WERI-Rb-1 (cell line): ENCODE measurements around the gene SIRT3.

ENCODE experiments used
- DNase-seq: peaks from one replicate; pipeline ENCODE4 v3.0.0-alpha.2; 2020
- H3K27ac ChIP-seq: fragments of 250-450 bp; sonication (Bioruptor Pico); 2 replicates; pipeline ENCODE4 v1.5.1; 2020; ENCODE audit warnings: mild to moderate bottlenecking, moderate library complexity
- H3K27me3 ChIP-seq: fragments of 250-450 bp; sonication (Bioruptor Pico); 2 replicates; pipeline ENCODE4 v1.5.1; 2021; ENCODE audit warnings: mild to moderate bottlenecking, low read depth, moderate library complexity; ENCODE audit not compliant: insufficient read depth, severe bottlenecking
- H3K36me3 ChIP-seq: fragments of 250-450 bp; sonication (Bioruptor Pico); 2 replicates; pipeline ENCODE4 v1.5.1; 2020; ENCODE audit warnings: mild to moderate bottlenecking, moderate library complexity
- H3K4me3 ChIP-seq: 2 replicates; pipeline ENCODE4 v1.5.1; 2011; ENCODE audit warnings: low read depth, mild to moderate bottlenecking, control low read depth, low read length
- H3K9me3 ChIP-seq: fragments of 250-450 bp; sonication (Bioruptor Pico); 2 replicates; pipeline ENCODE4 v1.5.1; 2021; ENCODE audit warnings: mild to moderate bottlenecking, moderate library complexity; ENCODE audit not compliant: severe bottlenecking
- TF ChIP-seq, protein P1 (sequence below): IDR thresholded peaks from 2 replicates; pipeline ENCODE4 v1.5.1; 2011; ENCODE audit warnings: low read depth, mild to moderate bottlenecking, control low read depth, inconsistent platforms, low read length

SIRT3 gene

DNA sequence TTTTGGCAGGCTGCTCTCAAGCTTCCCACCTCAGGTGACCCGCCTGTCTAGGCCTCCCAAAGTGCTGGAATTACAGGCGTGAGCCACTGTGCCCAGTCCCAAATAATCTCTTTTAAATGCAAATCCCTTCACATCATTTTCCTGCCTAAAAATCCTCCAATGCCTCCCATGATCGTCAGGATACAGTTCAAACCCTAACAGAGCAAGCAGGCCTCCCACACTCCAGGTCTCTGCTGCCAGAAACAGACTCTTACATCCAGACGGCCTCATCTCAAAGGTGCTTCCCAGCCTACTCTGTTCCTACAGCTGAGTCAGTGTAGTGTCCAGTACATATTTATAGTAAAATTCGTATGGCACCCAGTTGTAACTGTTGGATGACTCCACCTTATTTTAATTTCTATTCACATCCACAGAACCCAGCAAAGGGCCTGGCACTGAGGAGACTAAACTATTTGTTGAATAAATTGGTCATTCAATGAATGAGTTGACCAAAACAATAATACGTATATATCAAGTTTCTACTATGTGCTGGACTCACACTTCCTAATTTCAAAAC lies 8.2 kb downstream of the SIRT3 start:
- no peak for DNase-seq
- H3K4me3 ChIP-seq = no peak overlapping the region
- no peaks in the 10 kb centered on the region for H3K27me3 ChIP-seq
- H3K27ac ChIP-seq = no peak overlapping the region
- H3K9me3 ChIP-seq = no peaks in the 10 kb centered on the region
- TF ChIP-seq, protein P1, sequence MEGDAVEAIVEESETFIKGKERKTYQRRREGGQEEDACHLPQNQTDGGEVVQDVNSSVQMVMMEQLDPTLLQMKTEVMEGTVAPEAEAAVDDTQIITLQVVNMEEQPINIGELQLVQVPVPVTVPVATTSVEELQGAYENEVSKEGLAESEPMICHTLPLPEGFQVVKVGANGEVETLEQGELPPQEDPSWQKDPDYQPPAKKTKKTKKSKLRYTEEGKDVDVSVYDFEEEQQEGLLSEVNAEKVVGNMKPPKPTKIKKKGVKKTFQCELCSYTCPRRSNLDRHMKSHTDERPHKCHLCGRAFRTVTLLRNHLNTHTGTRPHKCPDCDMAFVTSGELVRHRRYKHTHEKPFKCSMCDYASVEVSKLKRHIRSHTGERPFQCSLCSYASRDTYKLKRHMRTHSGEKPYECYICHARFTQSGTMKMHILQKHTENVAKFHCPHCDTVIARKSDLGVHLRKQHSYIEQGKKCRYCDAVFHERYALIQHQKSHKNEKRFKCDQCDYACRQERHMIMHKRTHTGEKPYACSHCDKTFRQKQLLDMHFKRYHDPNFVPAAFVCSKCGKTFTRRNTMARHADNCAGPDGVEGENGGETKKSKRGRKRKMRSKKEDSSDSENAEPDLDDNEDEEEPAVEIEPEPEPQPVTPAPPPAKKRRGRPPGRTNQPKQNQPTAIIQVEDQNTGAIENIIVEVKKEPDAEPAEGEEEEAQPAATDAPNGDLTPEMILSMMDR = no peak
- peaks cover 3% of the 10 kb centered on the region; the same call in 1 of the 2 replicates for H3K36me3 ChIP-seq

DNA sequence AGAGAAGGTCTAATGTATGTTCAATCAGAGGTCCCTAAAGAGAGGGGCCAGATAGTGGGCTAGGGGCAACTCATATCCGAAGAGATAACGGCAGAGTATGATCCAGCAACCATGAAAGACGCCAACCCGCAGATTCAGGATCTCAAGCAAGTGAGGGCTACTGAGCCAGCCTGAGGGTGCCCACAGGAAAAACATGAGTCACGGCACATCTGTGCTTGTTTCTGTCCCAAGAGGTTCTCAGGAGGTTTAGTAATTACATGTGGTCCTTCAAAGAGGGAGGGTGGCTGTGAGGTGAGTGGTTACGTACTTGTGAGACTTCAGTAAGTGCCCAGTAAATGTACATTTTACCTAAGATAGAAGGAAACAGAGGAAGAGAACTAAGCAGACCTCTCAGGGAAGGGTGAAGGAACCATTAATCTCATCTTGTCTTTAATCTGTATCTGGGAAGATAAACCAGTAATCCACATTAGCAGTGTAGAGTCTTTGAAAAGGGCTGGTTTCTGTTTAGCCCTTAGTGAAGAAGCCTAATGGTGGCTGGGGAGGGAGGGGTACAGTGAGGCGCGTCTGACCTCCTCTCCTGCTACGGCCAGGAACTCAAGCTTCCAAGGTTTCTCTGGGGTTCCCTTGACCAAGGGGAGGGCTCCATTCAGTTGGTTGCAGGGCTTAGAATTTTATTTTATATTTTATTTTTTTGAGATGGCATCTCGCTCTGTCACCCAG lies 10.2 kb downstream of the SIRT3 start:
- H3K36me3 ChIP-seq = peaks cover 6% of the 10 kb centered on the region; the same call in 1 of the 2 replicates
- no peaks in the 10 kb centered on the region for H3K27me3 ChIP-seq
- no peaks in the 10 kb centered on the region for H3K9me3 ChIP-seq
- peak; percentile 41 for DNase-seq
- H3K27ac ChIP-seq = peak overlapping the region; percentile 83
- no peak overlapping the region for H3K4me3 ChIP-seq
- TF ChIP-seq, protein P1 = no peak

DNA sequence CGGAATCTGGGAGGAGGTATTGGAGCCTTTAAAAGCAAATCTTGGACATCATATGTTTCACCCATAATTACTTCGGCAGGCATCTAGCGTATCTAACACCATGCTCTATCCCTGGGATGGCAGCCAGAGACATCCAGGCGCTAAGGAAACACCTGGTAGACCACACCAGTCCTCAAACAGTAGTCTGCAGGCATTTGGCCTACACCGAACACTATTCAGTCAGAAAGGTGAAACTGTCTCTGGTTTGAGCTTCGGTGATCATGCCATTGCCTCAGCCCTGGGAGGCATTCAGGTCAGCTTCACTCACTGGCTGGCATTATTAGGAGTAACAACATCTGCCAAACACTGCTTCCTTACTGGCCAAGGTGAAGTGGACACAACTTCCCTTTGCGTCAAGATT lies 11.7 kb downstream of the SIRT3 start:
- H3K27me3 ChIP-seq = no peaks in the 10 kb centered on the region
- TF ChIP-seq, protein P1 = no peak
- no peak for DNase-seq
- no peak overlapping the region for H3K4me3 ChIP-seq
- peaks cover 6% of the 10 kb centered on the region for H3K36me3 ChIP-seq
- no peaks in the 10 kb centered on the region for H3K9me3 ChIP-seq
- no peak overlapping the region for H3K27ac ChIP-seq

DNA sequence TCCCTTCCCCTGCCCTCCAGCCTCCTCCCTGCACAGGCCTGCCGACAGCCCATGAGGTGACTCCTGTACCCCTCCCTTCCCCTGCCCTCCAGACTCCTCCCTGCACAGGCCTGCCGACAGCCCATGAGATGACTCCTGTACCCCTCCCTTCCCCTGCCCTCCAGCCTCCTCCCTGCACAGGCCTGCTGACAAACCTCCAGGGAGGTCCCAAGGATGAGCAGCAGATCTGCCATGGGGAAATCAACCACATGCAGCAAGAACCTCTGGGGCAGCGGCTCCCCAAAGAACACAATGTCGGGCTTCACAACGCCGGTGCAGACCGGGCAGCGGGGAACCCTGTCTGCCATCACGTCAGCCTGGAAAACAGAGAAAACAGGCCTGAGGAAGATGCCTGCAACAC lies 12.3 kb downstream of the SIRT3 start:
- DNase-seq = no peak
- Histone ChIP-seq H3K27me3 (no peaks in the 10 kb centered on the region), H3K36me3 (peaks cover 6% of the 10 kb centered on the region), H3K9me3 (no peaks in the 10 kb centered on the region), H3K27ac (no peak overlapping the region), H3K4me3 (no peak overlapping the region)
- TF ChIP-seq, protein P1 = no peak

DNA sequence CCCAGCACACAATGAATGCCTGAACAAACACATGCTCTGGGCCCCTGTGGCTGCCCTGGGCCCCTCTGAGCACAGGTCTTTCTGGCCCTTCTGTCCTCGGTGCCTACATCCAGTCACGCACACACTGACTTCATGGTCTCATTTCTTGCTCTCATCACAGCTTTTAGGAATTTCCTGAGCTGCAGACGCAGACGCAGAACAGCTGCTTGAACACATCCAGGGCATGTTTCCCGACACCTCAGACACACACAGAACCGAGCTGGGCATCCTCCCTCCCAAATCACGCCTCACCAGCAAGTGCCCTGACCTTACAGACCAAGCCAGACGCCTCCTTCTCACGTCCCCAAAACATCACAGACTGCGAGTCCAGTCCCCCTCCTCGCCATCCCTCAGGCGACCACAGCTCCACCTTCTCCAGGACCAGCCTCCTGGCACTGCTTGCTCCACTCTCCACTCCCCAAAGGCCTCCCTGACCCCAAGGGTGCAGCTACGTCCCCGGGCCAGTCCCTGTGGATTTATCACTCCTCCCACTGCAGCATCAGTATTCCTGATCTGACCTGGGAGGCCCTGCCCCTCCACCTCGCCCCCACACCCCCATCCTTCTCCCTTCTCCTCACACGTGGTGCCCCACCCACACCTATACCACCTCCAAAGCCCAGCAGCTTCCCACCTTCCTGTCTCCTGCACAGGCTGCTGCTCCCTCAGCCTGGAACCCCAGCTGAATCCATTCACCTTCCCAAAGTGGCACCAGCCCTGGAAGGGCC lies 12.9 kb downstream of the SIRT3 start:
- Histone ChIP-seq H3K9me3 (no peaks in the 10 kb centered on the region), H3K27ac (no peak overlapping the region), H3K4me3 (no peak overlapping the region), H3K36me3 (peaks cover 6% of the 10 kb centered on the region; the same call in 1 of the 2 replicates), H3K27me3 (no peaks in the 10 kb centered on the region)
- no peak for DNase-seq
- TF ChIP-seq, protein P1 = no peak
